GM18520 (cell line): ENCODE measurements around the gene NEXN.
"Not testable (repeated sequence)": the region's sequence is repeated elsewhere in the genome, so short reads cannot be mapped to it uniquely, and the experiment has no call there.

ENCODE experiments used
- ATAC-seq: cut with Tn5 transposase; IDR thresholded peaks from one replicate; pipeline ENCODE4 v1.9.1; 2021; ENCODE audit not compliant: unreplicated experiment

Gene NEXN

DNA sequence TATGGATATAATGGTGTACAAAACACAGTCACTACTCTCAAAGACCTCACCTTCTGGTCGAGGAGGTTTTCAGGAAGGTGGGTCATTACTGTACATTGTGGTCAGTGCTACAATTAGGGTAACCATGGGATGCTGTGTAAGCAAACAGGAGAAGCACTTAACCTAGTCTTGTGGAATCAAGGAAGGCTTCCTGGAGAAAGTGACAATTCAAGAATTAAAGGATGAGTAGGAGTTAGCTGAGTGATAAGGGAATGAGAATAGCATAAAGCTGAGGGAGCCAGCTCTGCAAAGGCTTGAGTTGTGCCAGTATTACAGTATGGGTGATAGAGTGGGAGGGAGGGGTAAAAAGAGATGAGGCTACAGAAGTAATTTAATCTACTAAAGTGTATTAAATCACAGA, 17.2 kb downstream of the NEXN start:
- ATAC-seq, result no peak

DNA sequence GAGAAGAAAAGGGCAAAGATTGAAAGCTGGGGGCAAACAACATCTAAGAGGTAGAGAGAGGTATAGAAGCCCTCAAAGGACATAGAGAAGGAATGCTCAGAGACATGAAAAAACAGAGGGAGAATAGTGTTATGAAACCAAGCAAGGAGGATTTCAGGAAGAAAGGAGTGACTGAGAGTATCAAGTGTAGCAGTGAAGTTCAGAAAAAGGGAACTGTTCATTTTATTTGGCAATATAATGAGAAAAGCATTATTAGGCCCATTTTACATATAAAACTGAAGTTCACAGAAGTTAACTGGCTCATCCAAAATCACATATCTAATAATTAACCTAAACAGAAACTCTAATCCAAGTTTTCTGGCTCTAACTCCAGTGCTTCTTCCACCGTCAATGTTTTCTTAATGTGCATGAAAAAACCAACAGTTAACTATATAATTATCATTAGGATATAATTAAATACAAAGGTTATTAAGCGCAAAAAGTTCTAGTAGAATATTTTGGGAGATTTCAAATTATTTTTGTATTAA, 17.7 kb downstream of the NEXN start:
- ATAC-seq, result no peak

DNA sequence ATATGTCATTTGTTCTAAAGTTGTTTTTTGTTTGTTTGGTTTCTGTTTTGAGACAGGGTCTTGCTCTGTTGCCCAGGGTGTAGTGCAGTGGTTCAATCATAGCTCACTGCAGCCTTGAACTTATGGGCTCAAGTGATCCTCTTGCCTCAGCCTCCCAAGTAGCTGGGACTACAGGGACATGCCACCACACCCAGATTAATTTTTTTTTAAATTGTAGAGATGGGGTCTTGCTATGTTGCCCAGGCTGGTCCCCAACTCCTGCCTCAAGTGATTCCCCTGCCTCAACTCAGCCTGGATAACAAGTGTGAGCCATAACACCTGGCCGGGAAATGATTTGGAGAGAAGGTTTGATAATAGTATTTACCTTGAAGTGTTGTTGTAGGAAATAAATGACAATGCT, 18.2 kb downstream of the NEXN start:
- ATAC-seq, result no peak

DNA sequence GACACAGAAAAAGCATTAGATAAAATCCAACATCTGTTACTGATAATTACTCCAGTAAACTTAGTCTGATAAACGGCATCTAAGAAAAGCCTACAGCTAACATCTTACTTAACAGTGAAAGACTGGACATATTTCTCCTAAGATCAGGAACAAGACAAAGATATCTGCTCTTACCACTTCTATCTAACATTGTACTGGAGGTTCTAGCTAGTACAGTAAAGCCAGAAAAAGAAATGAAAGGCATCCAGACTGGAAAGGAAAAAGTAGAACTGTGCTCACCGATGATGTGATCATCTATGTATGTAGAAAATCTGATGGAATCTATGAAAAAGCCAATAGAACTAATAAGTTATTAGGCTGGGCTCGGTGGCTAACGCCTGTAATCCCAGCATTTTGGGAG, 21.7 kb downstream of the NEXN start:
- ATAC-seq, result no peak

DNA sequence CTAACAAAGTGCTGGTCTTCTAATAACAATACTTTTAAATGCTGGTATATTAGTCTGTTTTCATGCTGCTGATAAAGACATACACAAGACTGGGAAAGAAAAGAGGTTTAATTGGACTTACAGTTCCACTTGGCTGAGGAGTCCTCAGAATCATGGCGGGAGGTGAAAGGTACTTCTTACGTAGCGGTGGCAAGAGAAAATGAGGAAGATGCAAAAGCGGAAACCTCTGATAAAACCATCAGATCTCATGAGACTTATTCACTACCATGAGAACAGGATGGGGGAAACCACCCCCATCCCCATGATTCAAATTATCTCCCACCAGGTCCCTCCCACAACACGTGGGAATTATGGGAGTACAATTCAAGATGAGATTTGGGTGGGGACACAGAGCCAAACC, 30.5 kb downstream of the NEXN start:
- not testable (repeated sequence) for ATAC-seq

DNA sequence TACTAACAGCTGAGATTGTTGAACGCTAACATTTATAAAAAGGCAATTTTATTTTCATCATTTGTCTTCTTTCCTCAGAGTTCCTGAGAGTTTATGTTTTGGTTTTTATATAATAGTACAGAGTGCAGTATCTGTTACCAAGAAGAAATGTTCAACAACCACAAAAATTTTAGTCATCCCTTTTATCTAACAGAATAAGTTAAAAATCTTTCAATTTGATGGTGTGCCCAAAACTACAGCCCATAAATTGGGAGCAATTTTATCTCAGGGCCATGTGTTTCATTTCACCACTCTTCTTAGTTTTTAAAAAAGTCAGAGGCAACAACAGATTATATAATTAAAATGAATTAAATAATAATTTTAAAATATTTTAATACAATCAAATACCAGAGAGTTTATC, 37.1 kb downstream of the NEXN start:
- ATAC-seq, result no peak

DNA sequence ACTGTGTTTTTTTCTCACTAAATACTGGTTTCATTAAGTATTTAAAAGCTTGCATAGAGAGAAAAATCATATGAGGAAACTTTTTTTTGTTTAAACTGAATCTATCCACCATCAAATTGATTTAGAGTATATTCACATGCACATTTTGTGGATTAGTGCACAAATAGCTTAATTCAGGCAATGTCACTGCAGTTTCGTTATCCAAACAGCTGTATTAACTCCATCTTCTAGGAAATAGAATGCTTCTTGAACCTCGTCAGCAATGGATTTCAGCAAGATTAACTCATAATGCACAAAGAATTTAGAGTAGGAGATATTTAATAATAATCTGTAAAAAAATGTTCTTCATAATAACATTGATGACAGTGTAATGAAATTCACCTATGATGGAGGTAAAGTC, 37.5 kb downstream of the NEXN start:
- ATAC-seq, result no peak

DNA sequence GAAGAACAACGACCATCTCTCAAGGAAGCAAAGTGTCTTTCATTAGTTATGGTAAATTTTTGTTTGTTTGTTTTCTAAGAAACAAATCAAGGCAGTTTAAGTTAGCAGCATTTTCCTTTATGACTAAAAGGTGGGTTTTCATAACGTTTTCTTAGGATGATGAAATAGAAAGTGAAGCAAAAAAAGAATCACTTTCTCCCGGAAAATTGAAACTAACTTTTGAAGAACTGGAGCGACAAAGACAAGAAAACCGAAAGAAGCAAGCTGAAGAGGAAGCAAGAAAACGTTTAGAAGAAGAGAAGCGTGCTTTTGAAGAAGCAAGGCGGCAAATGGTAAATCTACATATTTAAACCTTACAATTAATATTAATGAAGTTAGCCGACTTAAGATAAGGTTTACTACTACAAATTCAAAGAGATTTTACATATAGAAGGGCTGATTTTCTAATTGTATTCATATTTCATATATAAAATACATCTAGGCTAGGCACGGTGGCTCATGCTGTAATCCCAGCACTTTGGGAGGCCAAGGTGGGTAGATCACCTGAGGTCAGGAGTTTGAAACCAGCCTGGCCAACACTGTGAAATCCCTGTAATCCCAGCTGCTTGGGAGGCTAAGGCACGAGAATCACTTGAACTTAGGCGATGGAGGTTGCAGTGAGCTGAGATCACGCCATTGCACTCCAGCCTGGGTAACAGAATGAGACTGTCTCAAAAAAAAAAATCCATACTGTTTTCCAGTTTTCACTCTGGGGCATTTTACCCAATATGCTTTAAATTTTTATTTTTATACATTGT, 38.3 kb downstream of the NEXN start:
- peak; percentile 52 for ATAC-seq

DNA sequence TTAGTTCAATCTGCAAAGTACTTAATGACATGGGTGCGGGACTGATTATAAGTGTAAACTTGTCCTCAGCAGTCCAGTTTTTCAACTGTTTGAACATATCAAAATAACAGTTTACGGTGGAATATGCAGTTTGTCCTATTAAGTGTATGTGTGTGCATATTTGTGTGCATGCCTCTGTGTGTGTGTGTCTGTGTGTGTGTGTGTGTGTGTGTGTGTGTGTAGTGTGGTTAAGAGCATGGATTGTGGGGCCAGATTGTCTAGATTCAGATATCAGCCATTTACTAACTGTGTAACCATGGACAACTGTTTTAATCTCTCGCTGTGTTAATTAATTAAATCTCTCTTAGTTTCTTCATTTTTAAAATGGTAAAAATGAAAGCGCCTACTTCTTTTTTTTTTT, 39.0 kb downstream of the NEXN start:
- ATAC-seq, result no peak

DNA sequence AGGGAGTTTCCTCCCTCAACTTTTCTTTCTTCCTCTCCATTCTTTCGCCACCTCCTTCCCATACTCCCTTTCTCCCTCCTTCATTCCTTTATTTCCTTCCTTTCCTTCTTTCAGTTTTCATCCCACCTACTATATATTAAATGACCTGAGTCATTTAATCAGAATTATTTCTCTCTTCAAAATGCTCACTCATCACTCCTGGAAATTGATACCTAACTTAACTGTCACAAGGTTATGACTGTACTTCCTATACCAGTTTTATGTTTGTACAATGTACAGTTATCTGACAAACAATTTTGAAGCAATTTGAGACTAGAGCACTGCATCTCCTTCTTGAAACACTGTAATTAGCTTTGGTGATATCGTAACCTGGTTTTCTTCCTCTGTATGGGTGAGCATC, 41.4 kb downstream of the NEXN start:
- no peak for ATAC-seq

DNA sequence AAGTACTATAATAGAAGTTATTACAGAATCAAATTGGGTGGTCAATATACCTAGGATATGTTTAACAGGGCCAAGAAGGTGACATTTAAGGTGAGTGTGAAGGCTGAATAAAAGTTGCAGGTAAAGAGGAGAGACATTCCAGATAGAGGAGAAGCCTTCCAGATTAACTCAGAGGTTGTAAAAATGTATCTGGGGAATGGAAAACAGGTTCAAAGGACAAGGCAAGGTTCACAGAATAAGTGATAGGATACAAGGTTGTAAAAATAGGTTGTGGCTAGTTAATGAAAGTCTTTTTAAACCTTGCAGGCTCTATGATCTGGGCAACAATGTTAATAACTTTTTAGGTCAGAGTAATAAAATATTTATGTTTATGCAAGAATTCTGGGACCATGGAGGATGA, 50.2 kb downstream of the NEXN start:
- ATAC-seq, result no peak

DNA sequence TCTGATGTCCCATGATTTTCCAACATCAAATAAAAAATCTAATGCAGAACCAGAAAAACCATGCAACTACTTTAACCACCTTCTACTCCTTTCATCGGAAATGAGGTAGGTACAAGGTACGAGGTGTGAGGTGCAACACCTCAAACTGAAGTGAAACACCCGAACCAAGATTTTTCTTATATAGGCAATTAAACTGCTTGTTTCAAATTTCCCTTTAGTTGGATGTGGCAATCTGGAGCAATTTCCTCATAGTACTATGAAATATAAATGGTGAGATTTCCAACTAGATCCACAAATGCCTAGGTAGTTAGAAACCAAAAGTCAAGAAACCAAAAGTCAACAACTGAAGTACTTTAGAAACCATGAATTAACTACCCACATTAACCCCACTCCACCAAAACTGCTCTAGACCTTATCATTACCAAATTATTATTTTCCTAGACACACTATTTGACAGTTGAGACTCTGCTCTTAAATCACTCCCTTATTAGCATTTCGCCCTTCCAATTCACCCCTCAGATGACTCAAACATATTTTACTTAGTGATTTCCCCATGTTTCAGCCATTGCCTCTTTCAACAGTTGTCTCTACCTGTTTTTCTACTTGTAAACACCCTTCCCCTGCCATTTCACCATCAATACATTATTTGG, 52.6 kb downstream of the NEXN start:
- no peak for ATAC-seq

DNA sequence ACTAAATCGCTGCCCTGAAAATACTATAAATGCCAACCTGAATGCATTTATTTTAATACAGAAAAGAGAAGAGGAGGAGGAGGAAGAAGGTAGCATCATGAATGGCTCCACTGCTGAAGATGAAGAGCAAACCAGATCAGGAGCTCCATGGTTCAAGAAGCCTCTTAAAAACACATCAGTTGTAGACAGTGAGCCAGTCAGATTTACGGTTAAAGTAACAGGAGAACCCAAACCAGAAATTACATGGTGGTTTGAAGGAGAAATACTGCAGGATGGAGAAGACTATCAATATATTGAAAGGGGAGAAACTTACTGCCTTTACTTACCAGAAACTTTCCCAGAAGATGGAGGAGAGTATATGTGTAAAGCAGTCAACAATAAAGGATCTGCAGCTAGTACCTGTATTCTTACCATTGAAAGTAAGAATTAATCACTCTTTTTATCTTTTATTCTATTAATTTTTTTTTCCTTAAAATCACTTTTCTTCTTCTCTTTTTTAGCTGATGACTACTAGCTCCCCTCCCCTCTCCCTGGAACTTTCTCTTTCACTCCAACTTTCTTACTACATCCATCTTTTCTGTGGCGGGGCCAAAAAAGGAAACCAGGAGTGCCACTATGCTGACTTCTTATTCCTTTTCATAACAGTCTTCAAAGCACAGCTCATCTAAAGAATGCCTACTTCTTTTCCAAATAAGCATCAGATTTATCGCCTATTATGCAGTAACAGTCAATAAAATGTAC, 54.1 kb downstream of the NEXN start:
- ATAC-seq, result no peak

DNA sequence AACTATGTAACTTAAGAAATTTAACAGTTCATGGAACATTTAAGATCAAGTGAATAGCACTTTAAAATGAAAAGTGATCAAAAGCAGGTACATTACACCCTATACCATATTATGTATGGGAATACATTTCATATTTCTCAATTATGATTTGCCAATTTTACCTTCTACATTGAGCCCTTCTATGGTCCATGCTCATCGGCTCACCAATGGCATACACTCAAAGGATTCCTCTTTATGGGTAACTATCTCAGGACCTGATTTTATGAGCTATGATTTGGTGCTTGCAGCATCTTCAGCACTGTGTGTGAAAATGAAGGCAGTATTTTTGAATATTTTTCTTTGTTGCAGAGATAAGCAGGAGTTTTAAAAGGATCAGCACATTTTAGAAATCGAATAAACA, 56.9 kb downstream of the NEXN start:
- ATAC-seq, result no peak

DNA sequence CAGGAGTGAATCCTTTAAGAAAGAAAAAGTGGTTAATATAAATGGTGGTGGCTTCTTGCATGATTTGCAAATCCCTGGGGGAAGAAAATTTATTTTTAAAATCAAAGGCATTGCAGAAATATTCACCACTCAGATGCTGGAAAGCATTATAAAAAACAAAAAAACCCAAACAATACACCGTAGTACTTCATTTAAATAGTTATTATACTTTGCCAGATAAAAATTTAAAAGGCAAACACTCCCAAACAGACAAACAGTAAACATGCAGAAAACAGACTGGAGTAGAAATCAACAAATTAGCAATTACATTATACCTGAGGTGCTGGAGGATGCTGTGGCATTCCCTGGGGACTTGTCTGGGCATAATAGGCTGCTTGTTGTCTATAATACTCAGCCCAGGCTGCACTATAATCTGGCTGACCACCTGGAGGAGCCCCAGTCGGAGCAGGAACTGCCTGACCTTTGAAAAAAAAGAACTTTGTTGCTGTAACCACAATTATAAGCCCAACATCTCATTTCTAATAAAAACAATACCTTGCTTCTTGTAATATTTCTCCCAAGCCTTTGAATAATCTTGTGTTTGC, 60.5 kb downstream of the NEXN start:
- ATAC-seq, result no peak

DNA sequence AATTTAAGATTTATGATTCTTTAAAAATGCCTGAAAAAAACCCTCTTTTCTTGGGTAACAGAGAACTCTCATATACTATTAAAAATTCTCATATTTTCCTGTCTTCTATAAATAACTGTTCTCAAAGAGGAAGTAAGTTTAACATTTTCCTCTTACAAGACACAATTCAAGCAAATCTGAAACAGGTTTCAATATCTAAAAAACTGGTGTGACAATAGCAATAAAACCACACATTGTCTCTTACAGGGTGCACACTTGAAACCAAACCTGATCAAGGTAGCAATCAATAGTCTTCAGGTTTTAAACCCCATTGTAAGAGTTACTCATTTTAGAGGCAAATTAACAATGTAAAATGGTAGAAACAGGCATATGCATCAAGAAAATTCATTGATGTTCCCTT, 62.4 kb downstream of the NEXN start:
- ATAC-seq, result peak; percentile 45

DNA sequence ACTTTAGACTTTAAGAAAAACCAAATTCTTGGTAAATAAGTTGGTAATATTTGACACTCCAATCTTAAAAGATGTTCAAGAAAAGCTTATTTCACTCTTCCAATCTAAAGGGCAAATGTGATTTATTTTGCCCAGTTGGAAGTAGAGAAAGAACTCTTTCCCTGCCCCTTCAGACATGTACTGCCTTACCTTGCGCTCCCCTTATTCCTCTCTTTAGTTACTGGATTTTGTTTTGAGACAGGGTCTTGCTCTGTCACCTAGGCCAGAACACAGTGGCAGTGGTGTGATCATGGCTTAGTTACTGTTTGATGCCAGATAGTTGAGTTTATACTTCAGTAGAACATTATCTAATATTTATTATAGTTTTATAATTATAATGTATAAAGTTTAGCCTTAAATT, 62.9 kb downstream of the NEXN start:
- no peak for ATAC-seq

DNA sequence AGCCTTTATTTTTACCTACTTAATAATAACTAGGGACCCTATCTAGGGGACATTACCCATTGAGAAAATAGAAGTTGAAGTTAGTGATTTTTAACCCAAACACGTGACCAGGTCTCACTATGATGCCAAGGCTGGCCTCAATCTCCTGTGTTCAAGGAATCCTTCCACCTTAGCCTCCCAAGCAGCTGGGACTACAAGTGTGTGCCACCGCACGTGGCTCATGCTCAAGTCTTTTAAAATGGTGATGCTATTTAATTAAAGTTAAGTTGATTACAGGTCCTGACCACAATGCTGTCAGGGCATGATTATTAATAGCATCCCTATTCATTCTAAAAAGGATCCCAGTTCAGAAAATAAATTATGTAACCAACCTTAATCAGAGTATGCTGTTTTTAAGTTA, 65.5 kb downstream of the NEXN start:
- no peak for ATAC-seq

DNA sequence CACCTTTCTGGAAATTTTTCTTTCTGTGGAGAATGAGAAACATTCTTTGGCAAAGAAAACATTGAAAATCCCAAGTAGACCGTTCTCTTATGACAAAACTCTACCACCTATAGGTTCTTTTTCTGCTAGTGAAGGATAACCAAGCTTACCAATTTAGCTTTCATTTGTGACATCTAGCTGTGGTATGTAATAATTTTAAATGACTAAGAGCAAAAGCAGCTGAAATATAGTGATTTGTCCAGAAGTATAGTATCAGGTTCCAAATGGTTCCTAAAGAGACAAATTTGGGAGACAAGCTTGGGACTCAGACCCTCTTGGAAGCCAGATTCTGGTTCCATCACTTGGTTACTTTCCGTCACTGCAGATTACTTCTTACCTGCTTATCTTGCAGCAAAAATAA, 66.1 kb downstream of the NEXN start:
- no peak for ATAC-seq

DNA sequence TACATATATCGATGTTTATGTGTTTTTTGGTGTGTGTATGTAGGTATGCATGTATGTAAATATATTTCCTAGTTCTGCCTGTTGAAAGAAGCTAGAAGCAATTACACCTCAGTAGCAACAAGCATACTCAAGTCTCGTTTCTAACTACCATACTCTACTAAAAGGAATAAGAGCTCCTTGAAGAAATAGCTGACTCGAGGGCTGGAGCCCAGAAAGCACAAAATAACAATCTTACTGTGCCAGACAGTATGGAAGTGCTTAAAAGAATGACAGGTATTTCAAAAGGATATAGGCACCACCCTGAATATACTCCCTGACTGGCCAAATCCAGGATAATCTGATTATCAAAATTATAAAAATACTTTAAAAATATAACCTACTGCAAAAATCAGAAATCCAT, 67.3 kb downstream of the NEXN start:
- no peak for ATAC-seq

DNA sequence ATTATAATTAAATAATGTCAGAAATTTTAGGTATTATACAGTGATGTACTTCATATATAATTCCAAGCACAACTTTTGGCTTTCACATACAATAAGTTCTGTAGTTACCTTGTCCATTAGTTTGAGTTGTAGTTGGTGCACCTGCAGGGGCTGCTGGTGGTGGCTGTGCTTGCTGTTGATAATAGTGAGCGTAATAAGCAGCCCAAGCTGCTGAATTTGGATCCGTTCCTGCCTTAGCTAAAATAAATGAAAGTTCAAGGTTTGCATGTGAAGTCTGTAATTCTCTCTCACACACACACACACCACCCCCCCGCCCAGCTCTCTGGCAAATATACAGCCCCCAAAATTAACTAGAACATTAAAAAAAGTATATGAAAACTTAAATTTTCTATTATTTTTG, 68.0 kb downstream of the NEXN start:
- ATAC-seq, result no peak

DNA sequence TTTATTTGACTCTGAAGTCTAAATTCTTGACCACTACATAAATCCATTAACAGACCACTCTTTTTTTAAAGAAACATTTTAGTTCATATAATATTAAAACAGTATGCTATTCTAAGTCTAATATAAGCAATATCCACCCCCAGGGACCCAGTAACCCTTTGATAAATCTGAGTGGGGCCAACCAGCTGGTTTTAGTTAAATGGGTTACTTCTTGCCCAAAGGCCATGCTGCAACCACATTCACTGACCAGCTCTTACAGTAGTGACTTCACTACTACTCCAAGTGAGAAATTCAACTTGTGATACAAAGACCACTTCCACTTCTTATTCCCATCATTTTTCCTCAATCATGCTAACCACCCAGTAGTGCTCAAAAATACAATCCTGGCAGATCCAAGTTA, 70.0 kb downstream of the NEXN start:
- no peak for ATAC-seq
